ENCODE measurements around the gene PRRG1. TPM values are rescaled to one million over a fixed set of nuclear protein-coding genes. Genes with fewer than 3 reads are reported as not detected.

PRRG1 gene
- total and polyA plus RNA-seq, 8 donors, result 0.76 to 8.8 (median 2.9) TPM

- no peaks in the 10 kb centered on the region for H3K36me3 ChIP-seq
- H3K27ac ChIP-seq, result no peak overlapping the region
- no peak overlapping the region for H3K4me3 ChIP-seq
- 87 to 100% (median 98%) methylated on average over 1 of the region's 1 CpG for WGBS, 5 donors
- TF ChIP-seq EP300 (IDR thresholded peaks at IDR 0.05) (no peak), CTCF (IDR thresholded peaks at IDR 0.05) (no peak), POLR2A (IDR thresholded peaks at IDR 0.05) (no peak), POLR2AphosphoS5 (IDR thresholded peaks at IDR 0.05) (no peak)
- no peaks in the 10 kb centered on the region for H3K9me3 ChIP-seq
- DNase-seq, result no peak
- intact Hi-C loops (cut with DNase I; ENCODE audit: low total_unique reads), result no loop called here
- H3K27me3 ChIP-seq, result no peaks in the 10 kb centered on the region
- H3K4me1 ChIP-seq, result no peaks in the 10 kb centered on the region
Measured at GRCh38 chrX:37434362-37434761, 85.2 kb downstream of the PRRG1 start.

- H3K36me3 ChIP-seq, result peaks cover 0 to 7% (median 0%) of the 10 kb centered on the region in 4 donors
- H3K4me3 ChIP-seq, result no peak overlapping the region
- intact Hi-C loops (cut with DNase I; ENCODE audit: low total_unique reads), result no loop called here
- no peaks in the 10 kb centered on the region for H3K9me3 ChIP-seq
- H3K27me3 ChIP-seq, result no peaks in the 10 kb centered on the region
- no peak overlapping the region for H3K27ac ChIP-seq
- TF ChIP-seq CTCF (IDR thresholded peaks at IDR 0.05), result no peak
- no peak for TF ChIP-seq EP300 (IDR thresholded peaks at IDR 0.05)
- TF ChIP-seq POLR2A (IDR thresholded peaks at IDR 0.05), result no peak
- TF ChIP-seq POLR2AphosphoS5 (IDR thresholded peaks at IDR 0.05), result no peak
- 63 to 93% (median 77%) methylated on average over 1 of the region's 1 CpG for WGBS, 5 donors
- DNase-seq, result no peak
- H3K4me1 ChIP-seq, result no peaks in the 10 kb centered on the region
Measured at GRCh38 chrX:37437160-37437559, 88.0 kb downstream of the PRRG1 start.

- no peak overlapping the region for H3K27ac ChIP-seq
- 93 to 99% (median 95%) methylated on average over 10 to 16 of the region's 16 CpGs for WGBS, 5 donors
- H3K36me3 ChIP-seq, result peaks cover 0 to 7% (median 0%) of the 10 kb centered on the region in 4 donors
- H3K27me3 ChIP-seq, result no peaks in the 10 kb centered on the region
- no peak for TF ChIP-seq POLR2A (IDR thresholded peaks at IDR 0.05)
- no peak for TF ChIP-seq EP300 (IDR thresholded peaks at IDR 0.05)
- no peak for TF ChIP-seq POLR2AphosphoS5 (IDR thresholded peaks at IDR 0.05)
- no peak for TF ChIP-seq CTCF (IDR thresholded peaks at IDR 0.05)
- no peaks in the 10 kb centered on the region for H3K4me1 ChIP-seq
- intact Hi-C loops (cut with DNase I; ENCODE audit: low total_unique reads), result no loop called here
- H3K4me3 ChIP-seq, result no peak overlapping the region
- no peak for DNase-seq
- no peaks in the 10 kb centered on the region for H3K9me3 ChIP-seq
Measured at GRCh38 chrX:37441377-37441776, 92.2 kb downstream of the PRRG1 start.

GRCh38 chrX:37445182-37445581 is 96.0 kb downstream of the PRRG1 start:
- 54 to 96% (median 78%) methylated on average over 1 of the region's 1 CpG for WGBS, 5 donors
- Histone ChIP-seq H3K9me3 (no peaks in the 10 kb centered on the region), H3K4me1 (no peaks in the 10 kb centered on the region), H3K36me3 (peaks cover 0 to 7% (median 0%) of the 10 kb centered on the region in 4 donors), H3K4me3 (no peak overlapping the region), H3K27me3 (no peaks in the 10 kb centered on the region), H3K27ac (no peak overlapping the region)
- no peak for DNase-seq
- intact Hi-C loops (cut with DNase I; ENCODE audit: low total_unique reads), result no loop called here
- TF ChIP-seq POLR2AphosphoS5 (IDR thresholded peaks at IDR 0.05) (no peak), CTCF (IDR thresholded peaks at IDR 0.05) (no peak), POLR2A (IDR thresholded peaks at IDR 0.05) (no peak), EP300 (IDR thresholded peaks at IDR 0.05) (no peak)

Measured in stomach (tissue), 9 donors.